H9 (cell line): ENCODE results near the gene FOXR1. TPM values are rescaled to one million over a fixed set of nuclear protein-coding genes. Genes with fewer than 3 reads are reported as not detected.
A peak's percentile ranks its signal among the peaks of the same experiment; 100 is the strongest.

Source experiments
- DNase-seq: peaks from one replicate; pipeline ENCODE4 v3.0.0-alpha.2; 2017
- H2AFZ ChIP-seq: one replicate; pipeline ENCODE4 v1.6.1; 2013; ENCODE audit warnings: mild to moderate bottlenecking, low read length, control low read depth, moderate library complexity
- H2AK5ac ChIP-seq: 2 replicates; pipeline ENCODE4 v1.6.1; 2013; ENCODE audit warnings: low read length, control low read depth, mixed read lengths; ENCODE audit not compliant: insufficient read length
- H2BK120ac ChIP-seq: one replicate; pipeline ENCODE4 v1.6.1; 2013; ENCODE audit warnings: low read depth, mild to moderate bottlenecking, low read length, control low read depth, inconsistent platforms; ENCODE audit not compliant: poor library complexity, severe bottlenecking
- H2BK12ac ChIP-seq: 2 replicates; pipeline ENCODE4 v1.6.1; 2013; ENCODE audit warnings: low read length, control low read depth, mixed read lengths, low read depth; ENCODE audit not compliant: insufficient read length
- H2BK15ac ChIP-seq: 2 replicates; pipeline ENCODE4 v1.6.1; 2013; ENCODE audit warnings: low read depth, low read length, control low read depth
- H2BK20ac ChIP-seq: one replicate; pipeline ENCODE4 v1.6.1; 2013; ENCODE audit warnings: low read depth, mild to moderate bottlenecking, low read length, control low read depth, inconsistent platforms; ENCODE audit not compliant: poor library complexity, severe bottlenecking
- H2BK5ac ChIP-seq: 2 replicates; pipeline ENCODE4 v1.6.1; 2013; ENCODE audit warnings: low read length, control low read depth, mixed read lengths; ENCODE audit not compliant: insufficient read length
- H3K14ac ChIP-seq: 2 replicates; pipeline ENCODE4 v1.6.1; 2013; ENCODE audit warnings: low read length, control low read depth; ENCODE audit not compliant: insufficient read depth
- H3K18ac ChIP-seq: 2 replicates; pipeline ENCODE4 v1.6.1; 2013; ENCODE audit warnings: low read depth, mild to moderate bottlenecking, mixed read lengths, low read length, control low read depth; ENCODE audit not compliant: insufficient read length
- H3K23ac ChIP-seq: 2 replicates; pipeline ENCODE4 v1.6.1; 2013; ENCODE audit warnings: low read length, control low read depth, mixed read lengths, low read depth; ENCODE audit not compliant: insufficient read length
- H3K23me2 ChIP-seq: 2 replicates; pipeline ENCODE4 v1.6.1; 2013; ENCODE audit warnings: low read depth, mild to moderate bottlenecking, mixed read lengths, low read length, control low read depth; ENCODE audit not compliant: insufficient read length, poor library complexity, severe bottlenecking
- H3K27ac ChIP-seq: 2 replicates; pipeline ENCODE4 v1.5.1; 2013; ENCODE audit warnings: low read length, control low read depth, mixed read lengths, low read depth; ENCODE audit not compliant: insufficient read length
- H3K27me3 ChIP-seq: 2 replicates; pipeline ENCODE4 v1.6.1; 2013; ENCODE audit warnings: low read length, control low read depth, inconsistent platforms; ENCODE audit not compliant: insufficient read depth
- H3K4ac ChIP-seq: 2 replicates; pipeline ENCODE4 v1.6.1; 2013; ENCODE audit warnings: low read depth, mild to moderate bottlenecking, control low read depth, inconsistent platforms, low read length, moderate library complexity
- H3K4me1 ChIP-seq: 2 replicates; pipeline ENCODE4 v1.6.1; 2013; ENCODE audit warnings: low read length, control low read depth, inconsistent platforms; ENCODE audit not compliant: insufficient read depth
- H3K4me2 ChIP-seq: 2 replicates; pipeline ENCODE4 v1.6.1; 2013; ENCODE audit warnings: low read length, control low read depth, mixed read lengths; ENCODE audit not compliant: insufficient read length, insufficient read depth
- H3K56ac ChIP-seq: 2 replicates; pipeline ENCODE4 v1.6.1; 2013; ENCODE audit warnings: low read depth, mild to moderate bottlenecking, mixed read lengths, low read length, control low read depth; ENCODE audit not compliant: insufficient read length
- H3K79me1 ChIP-seq: 2 replicates; pipeline ENCODE4 v1.6.1; 2013; ENCODE audit warnings: low read depth, mild to moderate bottlenecking, moderate library complexity, low read length, control low read depth, inconsistent platforms; ENCODE audit not compliant: insufficient read depth, poor library complexity, severe bottlenecking
- H3K79me2 ChIP-seq: 2 replicates; pipeline ENCODE4 v1.6.1; 2013; ENCODE audit warnings: low read length, control low read depth, inconsistent platforms; ENCODE audit not compliant: insufficient read depth
- H3K9ac ChIP-seq: 2 replicates; pipeline ENCODE4 v1.6.1; 2013; ENCODE audit warnings: low read length, control low read depth, mixed read lengths; ENCODE audit not compliant: insufficient read length; ENCODE audit errors: extremely low read depth
- H3K9me3 ChIP-seq: one replicate; pipeline ENCODE4 v1.6.1; 2013; ENCODE audit warnings: low read depth, low read length, inconsistent platforms; ENCODE audit not compliant: control insufficient read depth
- H3T11ph ChIP-seq: one replicate; pipeline ENCODE4 v1.6.1; 2013; ENCODE audit warnings: mild to moderate bottlenecking, low read length, control low read depth, inconsistent platforms
- H4K20me1 ChIP-seq: one replicate; pipeline ENCODE4 v1.6.1; 2013; ENCODE audit not compliant: control insufficient read depth, insufficient read length, insufficient read depth
- H4K5ac ChIP-seq: 2 replicates; pipeline ENCODE4 v1.6.1; 2013; ENCODE audit warnings: low read depth, mild to moderate bottlenecking, mixed read lengths, low read length, control low read depth; ENCODE audit not compliant: insufficient read length
- H4K8ac ChIP-seq: replicated peaks from 2 replicates; pipeline ENCODE4 v1.6.1; 2013; ENCODE audit warnings: low read length, control low read depth, mixed read lengths, low read depth; ENCODE audit not compliant: insufficient read length
- H4K91ac ChIP-seq: 2 replicates; pipeline ENCODE4 v1.6.1; 2013; ENCODE audit warnings: low read depth, mild to moderate bottlenecking, moderate library complexity, mixed read lengths, low read length, control low read depth; ENCODE audit not compliant: insufficient read length
- H3K27ac Mint-ChIP-seq, 3 experiments: 2 replicates in 2 of 3; 3 replicates in 1 of 3; pipeline ENCODE4 v1.8.0; 2020 to 2021; ENCODE audit warnings: mixed read lengths in 3 of 3, mild to moderate bottlenecking in 1 of 3, moderate library complexity in 1 of 3
- H3K27me3 Mint-ChIP-seq: 2 replicates; pipeline ENCODE4 v1.8.0; 2021; ENCODE audit warnings: low read depth, mild to moderate bottlenecking, moderate library complexity, mixed read lengths
- H3K36me3 Mint-ChIP-seq, 3 experiments: 2 replicates in 2 of 3; 3 replicates in 1 of 3; pipeline ENCODE4 v1.8.0; 2020 to 2021; ENCODE audit warnings: low read depth in 3 of 3, mixed read lengths in 3 of 3; ENCODE audit not compliant: insufficient read depth in 1 of 3
- H3K4me1 Mint-ChIP-seq, 2 experiments: 2 replicates each; pipeline ENCODE4 v1.8.0; 2020; ENCODE audit warnings: mixed read lengths in 2 of 2
- H3K4me3 Mint-ChIP-seq, 2 experiments: 2 replicates in 1 of 2; 3 replicates in 1 of 2; pipeline ENCODE4 v1.8.0; 2020 to 2021; ENCODE audit warnings: mild to moderate bottlenecking in 2 of 2, mixed read lengths in 2 of 2, moderate library complexity in 1 of 2
- H3K9me3 Mint-ChIP-seq, 2 experiments: 2 replicates in 1 of 2; 3 replicates in 1 of 2; pipeline ENCODE4 v1.8.0; 2020; ENCODE audit warnings: mild to moderate bottlenecking in 2 of 2, mixed read lengths in 2 of 2, moderate library complexity in 1 of 2
- WGBS: extraction: QIAGEN DNeasy Blood & Tissue Kit; methylation state at CpG from one replicate; pipeline ENCODE4 v1.1.7; 2013; ENCODE audit warnings: missing lambda C conversion rate, low lambda C conversion rate, mixed read lengths; ENCODE audit not compliant: insufficient read length; ENCODE audit errors: extremely low coverage; 5-methylcytosine and 5-hydroxymethylcytosine counted together
- total RNA-seq: library from RNA; stranded (reverse); gene quantifications from 2 replicates; pipeline ENCODE4 v1.2.1, GENCODE V29; 2021
- TF ChIP-seq, protein P1 (sequence below): fragments of 200-600 bp; sonication (generic); conservative IDR thresholded peaks from 3 replicates; pipeline ENCODE4 v1.8.0; 2021; ENCODE audit warnings: antibody characterized with exemption, mild to moderate bottlenecking

FOXR1 gene
- total RNA-seq, 1 experiment from 2014 or later, result not detected

DNA sequence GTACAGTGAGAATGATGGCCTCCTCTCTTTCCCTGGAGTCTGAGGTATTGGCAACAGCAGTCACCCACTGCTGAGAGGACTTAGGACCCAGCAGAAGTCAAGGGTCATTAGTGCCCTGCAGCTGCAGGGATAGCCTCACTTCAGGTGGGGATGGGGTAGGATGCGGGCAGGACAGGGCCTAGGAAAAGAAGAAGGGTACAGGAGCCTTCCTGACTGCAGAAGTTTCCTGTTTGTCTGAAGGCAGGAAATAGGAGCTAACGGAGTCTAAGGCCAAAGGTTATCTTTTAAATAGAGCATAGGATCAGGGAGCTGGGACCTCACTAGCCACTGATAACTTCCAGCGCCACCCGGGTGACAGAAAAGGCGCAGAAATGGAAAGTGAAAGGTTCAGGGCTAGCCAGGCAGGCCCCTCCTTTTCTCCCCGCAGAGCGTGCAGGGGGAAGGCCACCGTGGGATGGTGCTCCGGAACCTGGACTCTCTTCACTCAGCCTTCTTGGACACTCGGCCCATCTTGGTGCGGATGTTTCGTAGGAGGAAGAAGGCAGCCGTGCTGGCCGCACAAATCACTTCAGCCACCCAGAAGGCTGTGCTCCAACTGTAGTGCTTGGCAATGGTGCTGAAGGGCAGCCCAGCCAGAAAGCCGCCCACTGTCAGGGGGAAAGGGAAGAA is 53.0 kb downstream of the FOXR1 start:
- Histone ChIP-seq H4K8ac (no peak overlapping the region), H3K79me2 (peaks cover 4% of the 10 kb centered on the region; the same call in 1 of the 2 replicates), H3K4ac (no peak overlapping the region), H2BK12ac (no peak overlapping the region), H3K79me1 (peaks cover 3% of the 10 kb centered on the region), H2BK15ac (no peak overlapping the region), H4K91ac (no peak overlapping the region), H3K4me2 (no peak overlapping the region), H3K23me2 (peaks cover 4% of the 10 kb centered on the region), H3K18ac (no peak overlapping the region), H3K56ac (no peak overlapping the region), H3K14ac (no peak overlapping the region), H3T11ph (no peak overlapping the region), H3K23ac (no peak overlapping the region), H3K4me1 (peaks cover 8% of the 10 kb centered on the region; the same call in 1 of the 2 replicates), H2AFZ (no peak overlapping the region), H3K9ac (no peak overlapping the region), H4K5ac (no peak overlapping the region), H4K20me1 (no peaks in the 10 kb centered on the region), H3K27ac (no peak overlapping the region), H2BK120ac (no peak overlapping the region), H3K9me3 (no peaks in the 10 kb centered on the region), H2BK5ac (no peak overlapping the region), H2AK5ac (no peak overlapping the region), H3K27me3 (no peaks in the 10 kb centered on the region), H2BK20ac (no peak overlapping the region)
- no CpG with 5 or more reads among the region's 15 CpGs for WGBS
- H3K27me3 Mint-ChIP-seq, result no peaks in the 10 kb centered on the region
- no peaks in the 10 kb centered on the region for H3K9me3 Mint-ChIP-seq
- H3K4me1 Mint-ChIP-seq, result peaks cover 24 to 27% of the 10 kb centered on the region in 2 experiments
- TF ChIP-seq, protein P1, sequence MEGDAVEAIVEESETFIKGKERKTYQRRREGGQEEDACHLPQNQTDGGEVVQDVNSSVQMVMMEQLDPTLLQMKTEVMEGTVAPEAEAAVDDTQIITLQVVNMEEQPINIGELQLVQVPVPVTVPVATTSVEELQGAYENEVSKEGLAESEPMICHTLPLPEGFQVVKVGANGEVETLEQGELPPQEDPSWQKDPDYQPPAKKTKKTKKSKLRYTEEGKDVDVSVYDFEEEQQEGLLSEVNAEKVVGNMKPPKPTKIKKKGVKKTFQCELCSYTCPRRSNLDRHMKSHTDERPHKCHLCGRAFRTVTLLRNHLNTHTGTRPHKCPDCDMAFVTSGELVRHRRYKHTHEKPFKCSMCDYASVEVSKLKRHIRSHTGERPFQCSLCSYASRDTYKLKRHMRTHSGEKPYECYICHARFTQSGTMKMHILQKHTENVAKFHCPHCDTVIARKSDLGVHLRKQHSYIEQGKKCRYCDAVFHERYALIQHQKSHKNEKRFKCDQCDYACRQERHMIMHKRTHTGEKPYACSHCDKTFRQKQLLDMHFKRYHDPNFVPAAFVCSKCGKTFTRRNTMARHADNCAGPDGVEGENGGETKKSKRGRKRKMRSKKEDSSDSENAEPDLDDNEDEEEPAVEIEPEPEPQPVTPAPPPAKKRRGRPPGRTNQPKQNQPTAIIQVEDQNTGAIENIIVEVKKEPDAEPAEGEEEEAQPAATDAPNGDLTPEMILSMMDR, result no peak
- H3K4me3 Mint-ChIP-seq, result 0 out of 5 replicates have a peak overlapping the region, but pooled peaks of 1 of the 2 experiments have one; percentile 36
- H3K36me3 Mint-ChIP-seq, result peaks cover 36 to 84% (median 81%) of the 10 kb centered on the region in 3 experiments
- peak overlapping the region in 2 of 3 experiments; percentile 78 to 91; a peak in 4 of 7 replicates for H3K27ac Mint-ChIP-seq
- DNase-seq, result no peak
